GM21529 (cell line): ENCODE data around the gene NPIPA7.
"Not testable (repeated sequence)": the region's sequence is repeated elsewhere in the genome, so short reads cannot be mapped to it uniquely, and the experiment has no call there.

Experiments used
- ATAC-seq: cut with Tn5 transposase; IDR thresholded peaks from one replicate; pipeline ENCODE4 v1.9.1; 2021; ENCODE audit not compliant: unreplicated experiment

Gene NPIPA7

GRCh38 chr16:16378840-16379239, at the start of gene NPIPA7:
Gene NPIPA7, plus strand, starts transcription at chr16:16379140. Its CDS starts 105 bp downstream, at chr16:16379245.
- not testable (repeated sequence) for ATAC-seq

DNA sequence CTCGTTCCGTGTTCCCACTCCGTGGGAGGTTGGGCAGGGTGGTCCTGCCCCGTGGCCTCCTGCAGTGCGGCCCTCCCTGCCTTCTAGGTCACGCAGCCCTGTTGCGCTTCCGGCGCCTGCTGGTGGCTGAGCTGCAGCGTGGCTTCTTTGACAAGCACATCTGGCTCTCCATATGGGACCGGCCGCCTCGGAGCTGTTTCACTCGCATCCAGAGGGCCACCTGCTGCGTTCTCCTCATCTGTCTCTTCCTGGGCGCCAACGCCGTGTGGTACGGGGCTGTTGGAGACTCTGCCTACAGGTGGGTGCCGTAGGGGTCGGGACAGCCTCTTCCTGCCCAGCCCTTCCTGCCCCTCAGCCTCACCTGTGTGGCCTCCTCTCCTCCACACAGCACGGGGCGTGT, 47.5 kb upstream of the NPIPA7 start:
- not testable (repeated sequence) for ATAC-seq

- not testable (repeated sequence) for ATAC-seq
Observed at GRCh38 chr16:16357556-16357955, 21.4 kb upstream of the NPIPA7 start.

- not testable (repeated sequence) for ATAC-seq
Observed at GRCh38 chr16:16358539-16359240, 20.2 kb upstream of the NPIPA7 start.

- ATAC-seq = not testable (repeated sequence)
Observed at GRCh38 chr16:16363595-16363994, 15.3 kb upstream of the NPIPA7 start.

GRCh38 chr16:16364100-16364499, 14.8 kb upstream of the NPIPA7 start:
- not testable (repeated sequence) for ATAC-seq

DNA sequence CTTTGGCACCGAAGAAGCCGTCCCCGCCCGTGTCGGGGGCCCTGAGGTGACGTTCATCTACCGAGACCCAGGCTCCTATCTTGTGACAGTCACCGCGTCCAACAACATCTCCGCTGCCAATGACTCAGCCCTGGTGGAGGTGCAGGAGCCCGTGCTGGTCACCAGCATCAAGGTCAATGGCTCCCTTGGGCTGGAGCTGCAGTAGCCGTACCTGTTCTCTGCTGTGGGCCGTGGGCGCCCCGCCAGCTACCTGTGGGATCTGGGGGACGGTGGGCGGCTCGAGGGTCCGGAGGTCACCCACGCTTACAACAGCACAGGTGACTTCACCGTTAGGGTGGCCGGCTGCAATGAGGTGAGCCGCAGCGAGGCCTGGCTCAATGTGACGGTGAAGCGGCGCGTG, 14.2 kb upstream of the NPIPA7 start:
- ATAC-seq = not testable (repeated sequence)

DNA sequence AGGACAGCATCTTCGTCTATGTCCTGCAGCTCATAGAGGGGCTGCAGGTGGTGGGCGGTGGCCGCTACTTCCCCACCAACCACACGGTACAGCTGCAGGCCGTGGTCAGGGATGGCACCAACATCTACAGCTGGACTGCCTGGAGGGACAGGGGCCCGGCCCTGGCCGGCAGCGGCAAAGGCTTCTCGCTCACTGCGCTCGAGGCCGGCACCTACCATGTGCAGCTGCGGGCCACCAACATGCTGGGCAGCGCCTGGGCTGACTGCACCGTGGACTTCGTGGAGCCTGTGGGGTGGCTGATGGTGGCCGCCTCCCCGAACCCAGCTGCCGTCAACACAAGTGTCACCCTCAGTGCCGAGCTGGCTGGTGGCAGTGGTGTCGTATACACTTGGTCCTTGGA, 13.6 kb upstream of the NPIPA7 start:
- ATAC-seq = not testable (repeated sequence)

- not testable (repeated sequence) for ATAC-seq
Observed at GRCh38 chr16:16365851-16366250, 13.1 kb upstream of the NPIPA7 start.

DNA sequence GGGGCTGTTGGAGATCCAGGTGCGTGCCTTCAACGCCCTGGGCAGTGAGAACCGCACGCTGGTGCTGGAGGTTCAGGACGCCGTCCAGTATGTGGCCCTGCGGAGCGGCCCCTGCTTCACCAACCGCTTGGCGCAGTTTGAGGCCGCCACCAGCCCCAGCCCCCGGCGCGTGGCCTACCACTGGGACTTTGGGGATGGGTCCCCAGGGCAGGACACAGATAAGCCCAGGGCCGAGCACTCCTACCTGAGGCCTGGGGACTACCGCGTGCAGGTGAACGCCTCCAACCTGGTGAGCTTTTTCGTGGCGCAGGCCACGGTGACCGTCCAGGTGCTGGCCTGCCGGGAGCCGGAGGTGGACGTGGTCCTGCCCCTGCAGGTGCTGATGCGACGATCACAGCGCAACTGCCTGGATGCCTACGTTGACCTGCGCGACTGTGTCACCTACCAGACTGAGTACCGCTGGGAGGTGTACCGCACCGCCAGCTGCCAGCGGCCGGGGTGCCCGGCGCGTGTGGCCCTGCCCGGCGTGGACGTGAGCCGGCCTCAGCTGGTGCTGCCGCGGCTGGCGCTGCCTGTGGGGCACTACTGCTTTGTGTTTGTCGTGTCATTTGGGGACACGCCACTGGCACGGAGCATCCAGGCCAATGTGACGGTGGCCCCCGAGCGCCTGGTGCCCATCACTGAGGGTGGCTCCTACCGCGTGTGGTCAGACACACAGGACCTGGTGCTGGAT, 12.2 kb upstream of the NPIPA7 start:
- not testable (repeated sequence) for ATAC-seq

GRCh38 chr16:16367285-16367628, 11.7 kb upstream of the NPIPA7 start:
- ATAC-seq = not testable (repeated sequence)

- not testable (repeated sequence) for ATAC-seq
Observed at GRCh38 chr16:16369081-16369856, 9.7 kb upstream of the NPIPA7 start.

- not testable (repeated sequence) for ATAC-seq
Observed at GRCh38 chr16:16371136-16371735, 7.7 kb upstream of the NPIPA7 start.

GRCh38 chr16:16374192-16374591, 4.7 kb upstream of the NPIPA7 start:
- ATAC-seq = not testable (repeated sequence)

DNA sequence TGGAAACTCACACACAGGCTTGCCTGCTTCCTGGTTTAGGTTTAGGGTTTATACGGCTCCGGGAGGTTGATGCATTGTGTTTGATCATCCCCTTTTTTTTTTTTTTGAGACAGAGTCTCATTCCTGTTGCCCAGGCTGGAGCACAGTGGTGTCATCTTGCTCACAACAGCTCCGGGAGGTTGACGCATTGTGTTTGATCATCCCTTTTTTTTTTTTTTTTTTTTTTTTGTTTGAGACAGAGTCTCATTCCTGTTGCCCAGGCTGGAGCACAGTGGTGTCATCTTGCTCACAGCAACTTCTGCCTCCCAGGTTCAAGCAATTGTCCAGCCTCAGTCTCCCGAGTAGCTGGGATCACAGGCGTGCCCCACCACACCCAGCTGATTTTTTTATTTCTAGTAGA, 20.7 kb downstream of the NPIPA7 start:
- not testable (repeated sequence) for ATAC-seq

DNA sequence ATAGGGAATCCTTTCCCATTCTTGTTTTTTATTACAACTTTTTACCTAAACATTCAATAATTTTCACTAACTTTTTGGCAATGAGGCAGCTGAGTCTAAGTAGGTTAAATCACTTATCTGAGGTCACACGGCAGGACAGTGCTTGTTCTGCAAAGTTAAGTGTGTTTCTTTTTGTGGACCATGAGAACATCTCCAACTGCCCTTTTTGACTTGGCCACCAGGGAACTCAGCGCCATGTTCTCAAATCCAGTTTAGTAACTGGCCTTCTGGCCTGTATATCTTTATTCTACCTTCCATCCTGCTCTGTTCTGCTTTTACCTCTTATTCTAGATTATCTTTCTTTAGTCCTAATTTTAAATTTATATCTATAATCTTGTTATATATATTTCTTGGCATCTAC, 23.4 kb downstream of the NPIPA7 start:
- not testable (repeated sequence) for ATAC-seq

- not testable (repeated sequence) for ATAC-seq
Observed at GRCh38 chr16:16404283-16404682, 25.3 kb downstream of the NPIPA7 start.

DNA sequence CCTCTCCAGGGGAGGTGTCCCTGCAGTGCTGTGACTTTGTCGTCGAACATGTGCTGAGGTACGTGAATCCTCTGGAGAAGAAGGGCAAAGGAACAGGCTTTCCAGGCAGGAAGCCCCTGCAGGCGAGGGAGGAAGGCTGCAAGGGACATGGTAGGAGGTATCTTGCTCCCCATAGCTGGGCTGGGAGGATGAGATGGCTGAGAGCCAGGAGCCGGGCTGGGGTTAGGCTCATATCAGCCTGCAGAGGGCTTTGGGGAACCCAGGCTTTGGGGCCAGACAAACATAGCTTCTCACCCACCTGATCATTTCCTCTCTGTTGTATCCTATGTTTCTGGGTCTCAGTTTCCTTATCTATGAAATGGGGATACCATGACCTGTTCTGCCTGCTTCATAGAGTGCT, 26.5 kb downstream of the NPIPA7 start:
- not testable (repeated sequence) for ATAC-seq

DNA sequence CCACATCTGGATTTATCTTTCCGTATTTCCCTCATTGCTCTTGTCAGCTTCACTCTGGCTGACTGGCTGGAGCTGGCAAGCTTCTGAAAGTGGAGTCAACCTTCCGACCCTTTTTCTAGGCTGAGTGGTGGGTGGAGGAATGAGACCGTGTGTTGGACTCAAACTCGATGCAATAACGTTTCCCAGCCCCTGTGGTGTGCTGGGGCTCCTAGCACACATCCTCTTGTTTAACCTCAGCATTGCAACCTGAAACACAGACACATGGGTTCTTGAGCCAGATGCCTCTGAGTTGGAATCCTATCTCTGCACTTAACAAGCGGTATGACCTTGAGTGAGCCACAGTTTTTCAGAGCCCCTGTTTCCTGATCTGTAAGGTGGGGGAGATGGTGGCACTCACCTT, 29.5 kb downstream of the NPIPA7 start:
- not testable (repeated sequence) for ATAC-seq

GRCh38 chr16:16413773-16414172, 34.8 kb downstream of the NPIPA7 start:
- ATAC-seq = not testable (repeated sequence)

DNA sequence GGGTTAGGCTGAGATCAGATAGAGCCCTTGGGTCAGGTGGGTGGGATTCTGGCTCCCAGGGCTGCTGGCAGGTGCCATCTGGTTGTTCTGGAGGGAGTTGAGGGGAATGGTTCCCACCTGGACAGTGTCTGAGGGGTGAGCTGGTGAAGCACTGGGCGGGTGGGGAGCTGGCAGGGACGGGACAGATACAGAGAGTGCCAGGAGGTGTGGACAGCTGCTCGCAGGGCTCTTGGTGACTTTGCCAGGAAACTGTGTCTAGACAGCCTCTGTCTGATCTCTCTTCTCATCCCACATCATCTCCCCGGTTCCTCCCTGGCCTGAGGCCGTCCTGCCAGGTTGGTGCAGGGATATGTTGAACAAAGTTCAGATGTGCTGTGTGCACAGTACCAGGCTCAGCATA, 38.1 kb downstream of the NPIPA7 start:
- not testable (repeated sequence) for ATAC-seq
